ENCODE results near the gene ETNPPL. TPM values are rescaled to one million over a fixed set of nuclear protein-coding genes. Genes with fewer than 3 reads are reported as not detected.

ETNPPL gene
- total and polyA plus RNA-seq, 2 of the 13 experiments (the other 11 are each of a cell fraction or from before 2014, with no cell fraction given) = 1.4 to 6.0 TPM

- Histone ChIP-seq H3K4me2 (ENCODE audit: low read depth, low read length) (no peak overlapping the region), H3K4me1 (ENCODE audit: insufficient read depth, low read length) (peaks cover 2% of the 10 kb centered on the region; the same call in 1 of the 2 replicates), H3K36me3 (replicated peaks in 1 of 2; ENCODE audit: control insufficient read depth in 1 of 2, insufficient read depth in 2 of 2, low read length in 2 of 2) (no peaks in the 10 kb centered on the region), H3K27ac (ENCODE audit: extremely low read length, insufficient read depth, low read length) (no peak overlapping the region), H3K4me3 (replicated peaks in 1 of 3; ENCODE audit: insufficient read depth in 1 of 3, low read depth in 2 of 3, low read length in 3 of 3) (no peak overlapping the region), H3K9me3 (ENCODE audit: low read length) (no peaks in the 10 kb centered on the region), H2AFZ (ENCODE audit: low read length) (peak overlapping the region; percentile 42), H4K20me1 (ENCODE audit: insufficient read depth, low read length) (no peaks in the 10 kb centered on the region), H3K9ac (ENCODE audit: insufficient read depth, low read depth, low read length) (no peak overlapping the region), H3K79me2 (ENCODE audit: insufficient read depth, low read length) (no peaks in the 10 kb centered on the region), H3K27me3 (ENCODE audit: control insufficient read depth in 1 of 2, insufficient read depth in 2 of 2, low read length in 2 of 2) (no peaks in the 10 kb centered on the region; a peak in 1 of 5 replicates)
- intact Hi-C loops (cut with micrococcal nuclease; ENCODE audit: unreplicated experiment) = no loop called here
- DNase-seq (ENCODE audit: low spot score) = no peak
- no TSS peak for BruUV-seq (replicated peaks)
- ChIA-PET CTCF (ENCODE audit: low intra/inter-chr PET ratio, low total read pairs) (no interaction called here), POLR2A (no interaction called here)
- TF ChIP-seq, protein P1, sequence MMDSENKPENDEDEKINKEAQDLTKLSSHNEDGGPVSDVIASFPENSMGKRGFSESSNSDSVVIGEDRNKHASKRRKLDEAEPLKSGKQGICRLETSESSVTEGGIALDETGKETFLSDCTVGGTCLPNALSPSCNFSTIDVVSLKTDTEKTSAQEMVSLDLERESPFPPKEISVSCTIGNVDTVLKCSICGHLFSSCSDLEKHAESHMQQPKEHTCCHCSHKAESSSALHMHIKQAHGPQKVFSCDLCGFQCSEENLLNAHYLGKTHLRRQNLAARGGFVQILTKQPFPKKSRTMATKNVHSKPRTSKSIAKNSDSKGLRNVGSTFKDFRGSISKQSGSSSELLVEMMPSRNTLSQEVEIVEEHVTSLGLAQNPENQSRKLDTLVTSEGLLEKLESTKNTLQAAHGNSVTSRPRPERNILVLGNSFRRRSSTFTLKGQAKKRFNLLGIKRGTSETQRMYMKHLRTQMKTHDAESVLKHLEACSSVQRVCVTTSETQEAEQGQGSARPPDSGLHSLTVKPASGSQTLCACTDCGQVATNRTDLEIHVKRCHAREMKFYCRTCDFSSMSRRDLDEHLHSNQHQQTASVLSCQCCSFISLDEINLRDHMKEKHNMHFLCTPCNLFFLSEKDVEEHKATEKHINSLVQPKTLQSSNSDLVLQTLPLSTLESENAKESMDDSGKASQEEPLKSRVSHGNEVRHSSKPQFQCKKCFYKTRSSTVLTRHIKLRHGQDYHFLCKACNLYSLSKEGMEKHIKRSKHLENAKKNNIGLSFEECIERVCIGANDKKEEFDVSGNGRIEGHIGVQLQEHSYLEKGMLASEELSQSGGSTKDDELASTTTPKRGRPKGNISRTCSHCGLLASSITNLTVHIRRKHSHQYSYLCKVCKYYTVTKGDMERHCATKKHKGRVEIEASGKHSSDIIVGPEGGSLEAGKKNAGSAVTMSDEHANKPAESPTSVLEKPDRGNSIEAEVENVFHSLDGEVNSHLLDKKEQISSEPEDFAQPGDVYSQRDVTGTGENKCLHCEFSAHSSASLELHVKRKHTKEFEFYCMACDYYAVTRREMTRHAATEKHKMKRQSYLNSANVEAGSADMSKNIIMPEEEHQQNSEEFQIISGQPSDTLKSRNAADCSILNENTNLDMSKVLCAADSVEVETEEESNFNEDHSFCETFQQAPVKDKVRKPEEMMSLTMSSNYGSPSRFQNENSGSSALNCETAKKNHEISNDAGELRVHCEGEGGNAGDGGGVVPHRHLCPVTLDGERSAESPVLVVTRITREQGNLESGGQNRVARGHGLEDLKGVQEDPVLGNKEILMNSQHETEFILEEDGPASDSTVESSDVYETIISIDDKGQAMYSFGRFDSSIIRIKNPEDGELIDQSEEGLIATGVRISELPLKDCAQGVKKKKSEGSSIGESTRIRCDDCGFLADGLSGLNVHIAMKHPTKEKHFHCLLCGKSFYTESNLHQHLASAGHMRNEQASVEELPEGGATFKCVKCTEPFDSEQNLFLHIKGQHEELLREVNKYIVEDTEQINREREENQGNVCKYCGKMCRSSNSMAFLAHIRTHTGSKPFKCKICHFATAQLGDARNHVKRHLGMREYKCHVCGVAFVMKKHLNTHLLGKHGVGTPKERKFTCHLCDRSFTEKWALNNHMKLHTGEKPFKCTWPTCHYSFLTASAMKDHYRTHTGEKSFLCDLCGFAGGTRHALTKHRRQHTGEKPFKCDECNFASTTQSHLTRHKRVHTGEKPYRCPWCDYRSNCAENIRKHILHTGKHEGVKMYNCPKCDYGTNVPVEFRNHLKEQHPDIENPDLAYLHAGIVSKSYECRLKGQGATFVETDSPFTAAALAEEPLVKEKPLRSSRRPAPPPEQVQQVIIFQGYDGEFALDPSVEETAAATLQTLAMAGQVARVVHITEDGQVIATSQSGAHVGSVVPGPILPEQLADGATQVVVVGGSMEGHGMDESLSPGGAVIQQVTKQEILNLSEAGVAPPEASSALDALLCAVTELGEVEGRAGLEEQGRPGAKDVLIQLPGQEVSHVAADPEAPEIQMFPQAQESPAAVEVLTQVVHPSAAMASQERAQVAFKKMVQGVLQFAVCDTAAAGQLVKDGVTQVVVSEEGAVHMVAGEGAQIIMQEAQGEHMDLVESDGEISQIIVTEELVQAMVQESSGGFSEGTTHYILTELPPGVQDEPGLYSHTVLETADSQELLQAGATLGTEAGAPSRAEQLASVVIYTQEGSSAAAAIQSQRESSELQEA (CRISPR knock-in tag; IDR thresholded peaks at IDR 0.05; ENCODE audit: not compliant biosample characterization) = no peak
- FAIRE-seq = no peak
- 22% methylated on average over 7 of the region's 7 CpGs for WGBS (ENCODE audit: low lambda C conversion rate)
- in situ Hi-C loops (cut with HindIII; ENCODE audit: extremely low pct_ligation_motif_present, low pct_unique_long_range_greater_than_20kb) = no loop called here
- no peak for ATAC-seq
Measured at GRCh38 chr4:108709722-108710121, 53.1 kb downstream of the ETNPPL start.

All from HepG2 (cell line).